AG09319 (cell line): ENCODE measurements around the gene SLC6A15.

Experiments used
- DNase-seq: peaks from one replicate; pipeline ENCODE4 v3.0.0-alpha.2; 2010; ENCODE audit warnings: low read depth; ENCODE audit errors: extremely low read depth
- TF ChIP-seq, protein P1 (sequence below): IDR thresholded peaks from 2 replicates; pipeline ENCODE4 v1.5.1; 2011; ENCODE audit warnings: low read depth, mild to moderate bottlenecking, inconsistent platforms, low read length, moderate library complexity

Gene SLC6A15

DNA sequence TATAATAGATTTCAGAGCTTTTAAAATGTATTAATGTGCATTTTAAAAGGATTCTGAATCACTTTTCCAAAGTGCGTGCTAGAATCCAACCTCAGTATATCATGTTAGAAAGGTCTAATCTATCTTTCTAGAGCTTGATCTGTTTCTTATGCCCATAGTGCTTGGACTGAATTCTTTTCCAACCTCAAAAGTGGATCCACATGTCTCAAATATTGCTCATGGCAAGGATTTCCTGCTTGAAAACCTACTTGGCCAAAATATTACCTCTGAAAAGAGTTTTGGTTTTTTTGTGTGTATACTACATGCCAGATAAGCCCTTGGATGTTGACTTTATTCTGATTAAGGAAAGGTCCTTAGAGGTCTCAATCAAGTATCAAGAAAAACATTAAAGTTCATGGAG is 16.9 kb upstream of the SLC6A15 start:
- DNase-seq = peak; percentile 16

DNA sequence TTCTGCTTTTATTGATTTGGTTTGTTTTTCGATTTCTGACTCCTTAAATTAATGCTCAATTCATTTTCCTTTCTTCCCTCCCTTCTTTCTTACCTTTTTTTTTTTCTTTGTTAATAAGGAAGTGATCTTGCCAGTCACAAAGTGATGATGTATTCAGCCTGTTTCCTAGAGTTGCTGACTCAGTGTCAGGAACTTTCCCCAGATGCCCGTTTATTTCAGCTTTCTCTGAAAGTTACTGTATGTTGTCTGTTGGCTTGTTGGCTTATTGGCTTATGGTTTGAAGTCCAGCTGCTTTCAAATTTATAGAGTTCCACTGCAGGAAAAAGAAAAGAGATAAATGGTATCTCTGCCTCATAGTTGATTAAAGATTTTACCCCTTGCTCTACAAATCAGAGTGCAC is 12.4 kb upstream of the SLC6A15 start:
- TF ChIP-seq, protein P1, sequence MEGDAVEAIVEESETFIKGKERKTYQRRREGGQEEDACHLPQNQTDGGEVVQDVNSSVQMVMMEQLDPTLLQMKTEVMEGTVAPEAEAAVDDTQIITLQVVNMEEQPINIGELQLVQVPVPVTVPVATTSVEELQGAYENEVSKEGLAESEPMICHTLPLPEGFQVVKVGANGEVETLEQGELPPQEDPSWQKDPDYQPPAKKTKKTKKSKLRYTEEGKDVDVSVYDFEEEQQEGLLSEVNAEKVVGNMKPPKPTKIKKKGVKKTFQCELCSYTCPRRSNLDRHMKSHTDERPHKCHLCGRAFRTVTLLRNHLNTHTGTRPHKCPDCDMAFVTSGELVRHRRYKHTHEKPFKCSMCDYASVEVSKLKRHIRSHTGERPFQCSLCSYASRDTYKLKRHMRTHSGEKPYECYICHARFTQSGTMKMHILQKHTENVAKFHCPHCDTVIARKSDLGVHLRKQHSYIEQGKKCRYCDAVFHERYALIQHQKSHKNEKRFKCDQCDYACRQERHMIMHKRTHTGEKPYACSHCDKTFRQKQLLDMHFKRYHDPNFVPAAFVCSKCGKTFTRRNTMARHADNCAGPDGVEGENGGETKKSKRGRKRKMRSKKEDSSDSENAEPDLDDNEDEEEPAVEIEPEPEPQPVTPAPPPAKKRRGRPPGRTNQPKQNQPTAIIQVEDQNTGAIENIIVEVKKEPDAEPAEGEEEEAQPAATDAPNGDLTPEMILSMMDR = no peak
- no peak for DNase-seq

More for the DNA sequence above, 16.9 kb upstream of the SLC6A15 start:
- TF ChIP-seq, protein P1 = no peak

- DNase-seq = no peak
- TF ChIP-seq, protein P1 = no peak
Measured at GRCh38 chr12:84922693-84923092, 10.1 kb upstream of the SLC6A15 start.

GRCh38 chr12:84920331-84920730 is 7.7 kb upstream of the SLC6A15 start:
- TF ChIP-seq, protein P1 = no peak
- no peak for DNase-seq

DNA sequence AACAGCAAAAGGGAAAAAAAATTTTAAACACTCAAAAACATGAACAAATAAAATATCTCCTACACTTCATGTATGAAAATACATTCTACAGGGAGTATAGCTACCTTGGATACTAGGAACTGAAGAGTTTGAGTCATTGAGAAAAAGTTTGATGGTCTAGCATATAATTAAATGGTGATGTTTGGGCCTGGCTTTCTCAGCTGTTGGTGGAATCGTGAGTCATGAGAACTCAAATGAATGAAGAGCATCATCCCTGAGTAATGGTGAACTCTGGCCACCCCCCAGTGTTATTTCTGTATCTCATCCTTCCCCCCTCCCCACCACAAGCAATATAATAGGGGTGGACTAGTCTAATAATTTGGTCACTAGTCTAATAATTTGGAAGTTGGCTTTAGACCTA is 6.7 kb upstream of the SLC6A15 start:
- TF ChIP-seq, protein P1 = no peak
- DNase-seq = no peak

GRCh38 chr12:84913129-84913515 is 523 bp upstream of the SLC6A15 start:
- no peak for DNase-seq
- TF ChIP-seq, protein P1 = no peak

- peak; percentile 22 for DNase-seq
- TF ChIP-seq, protein P1 = no peak
Measured at GRCh38 chr12:84911271-84912197, 1.1 kb downstream of the SLC6A15 start.
